Measurements from ENCODE around the gene LKAAEAR1. TPM values are rescaled to one million over a fixed set of nuclear protein-coding genes. Genes with fewer than 3 reads are reported as not detected.

LKAAEAR1 gene
- total and polyA plus RNA-seq, 9 of the 15 experiments (the other 6 are each of a cell fraction or from before 2014, with no cell fraction given): not detected

DNA sequence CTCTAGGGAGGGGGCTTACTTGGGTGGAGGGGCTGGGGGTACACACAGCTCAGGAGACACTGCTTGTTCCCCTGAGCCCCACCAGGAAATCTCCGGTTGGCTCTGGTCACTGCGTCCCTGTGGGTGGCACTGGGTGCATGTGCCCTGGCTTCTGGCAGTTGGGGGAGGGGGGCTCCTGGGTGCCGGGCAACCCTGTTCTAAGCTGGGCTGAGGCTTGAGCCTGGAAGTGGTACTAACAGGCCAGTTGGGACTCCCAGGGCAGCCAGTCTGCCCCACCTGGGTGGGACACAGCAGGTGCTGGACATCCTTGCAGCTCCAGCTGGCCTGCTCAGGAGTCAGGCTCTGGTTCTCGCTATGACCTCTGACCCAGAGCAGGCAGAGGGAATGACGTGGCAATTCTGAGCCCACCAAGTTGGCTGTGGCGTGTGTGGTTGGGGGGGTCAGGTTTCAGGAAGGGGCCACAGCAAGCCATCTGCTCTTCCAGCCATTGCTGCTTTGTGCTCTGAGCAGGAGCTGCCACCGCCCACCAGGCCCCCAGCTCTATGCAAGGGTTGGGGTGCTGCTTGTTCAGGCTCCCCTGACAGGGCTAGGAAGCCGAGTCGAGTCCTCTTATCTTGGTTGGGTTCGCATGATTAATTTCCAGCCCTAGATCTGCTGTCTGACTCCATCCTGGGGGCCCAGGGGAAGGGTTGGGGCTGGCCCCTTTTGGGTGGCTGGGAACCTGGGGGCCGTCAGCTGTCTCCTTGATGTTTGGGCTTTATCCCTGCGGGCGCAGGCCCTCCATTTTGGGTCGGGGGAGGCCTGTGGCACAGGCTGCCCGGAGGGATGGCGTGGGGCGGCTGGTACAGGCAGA is 47.6 kb downstream of the LKAAEAR1 start (continued):
- TF ChIP-seq SMARCA4 (IDR thresholded peaks at IDR 0.05): no peak
- TF ChIP-seq ARID1B (IDR thresholded peaks at IDR 0.05): peak; percentile 34; the same call in 1 of the 2 replicates
- no peak for TF ChIP-seq MIER1 (IDR thresholded peaks at IDR 0.05; ENCODE audit: low read depth)
- TF ChIP-seq RBM22 (IDR thresholded peaks at IDR 0.05; ENCODE audit: low read depth, low read length, poor library complexity, severe bottlenecking): peak; percentile 37
- TF ChIP-seq NFATC3 (IDR thresholded peaks at IDR 0.05): no peak
- TF ChIP-seq MAFG (tag; conservative IDR thresholded peaks at IDR 0.05): peak; percentile 74
- peak; percentile 83 for TF ChIP-seq C11orf30 (IDR thresholded peaks at IDR 0.05; ENCODE audit: low read depth)
- peak; percentile 23; the same call in 1 of the 2 replicates for TF ChIP-seq MAFK (IDR thresholded peaks at IDR 0.05; ENCODE audit: low read length)
- TF ChIP-seq POLR2G (IDR thresholded peaks at IDR 0.05; ENCODE audit: low read depth, low read length): 0 out of 2 replicates have a peak, but pooled peaks have one; percentile 45
- TF ChIP-seq MAFF (IDR thresholded peaks at IDR 0.05; ENCODE audit: low read length): peak; percentile 29; the same call in 1 of the 2 replicates
- no peak for TF ChIP-seq CEBPB (tag; IDR thresholded peaks at IDR 0.05)
- TF ChIP-seq, protein P1, sequence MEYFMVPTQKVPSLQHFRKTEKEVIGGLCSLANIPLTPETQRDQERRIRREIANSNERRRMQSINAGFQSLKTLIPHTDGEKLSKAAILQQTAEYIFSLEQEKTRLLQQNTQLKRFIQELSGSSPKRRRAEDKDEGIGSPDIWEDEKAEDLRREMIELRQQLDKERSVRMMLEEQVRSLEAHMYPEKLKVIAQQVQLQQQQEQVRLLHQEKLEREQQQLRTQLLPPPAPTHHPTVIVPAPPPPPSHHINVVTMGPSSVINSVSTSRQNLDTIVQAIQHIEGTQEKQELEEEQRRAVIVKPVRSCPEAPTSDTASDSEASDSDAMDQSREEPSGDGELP (CRISPR knock-in tag; IDR thresholded peaks at IDR 0.05; ENCODE audit: borderline replicate concordance): peak; percentile 67; the same call in 1 of the 2 replicates
- TF ChIP-seq, protein P2, sequence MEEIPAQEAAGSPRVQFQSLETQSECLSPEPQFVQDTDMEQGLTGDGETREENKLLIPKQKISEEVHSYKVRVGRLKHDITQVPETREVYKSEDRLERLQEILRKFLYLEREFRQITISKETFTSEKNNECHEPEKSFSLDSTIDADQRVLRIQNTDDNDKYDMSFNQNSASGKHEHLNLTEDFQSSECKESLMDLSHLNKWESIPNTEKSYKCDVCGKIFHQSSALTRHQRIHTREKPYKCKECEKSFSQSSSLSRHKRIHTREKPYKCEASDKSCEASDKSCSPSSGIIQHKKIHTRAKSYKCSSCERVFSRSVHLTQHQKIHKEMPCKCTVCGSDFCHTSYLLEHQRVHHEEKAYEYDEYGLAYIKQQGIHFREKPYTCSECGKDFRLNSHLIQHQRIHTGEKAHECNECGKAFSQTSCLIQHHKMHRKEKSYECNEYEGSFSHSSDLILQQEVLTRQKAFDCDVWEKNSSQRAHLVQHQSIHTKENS (CRISPR knock-in tag; IDR thresholded peaks at IDR 0.05): no peak
- TF ChIP-seq PCBP1 (IDR thresholded peaks at IDR 0.05; ENCODE audit: low read depth, low read length, poor library complexity, severe bottlenecking): peak; percentile 4
- TF ChIP-seq, protein P3, sequence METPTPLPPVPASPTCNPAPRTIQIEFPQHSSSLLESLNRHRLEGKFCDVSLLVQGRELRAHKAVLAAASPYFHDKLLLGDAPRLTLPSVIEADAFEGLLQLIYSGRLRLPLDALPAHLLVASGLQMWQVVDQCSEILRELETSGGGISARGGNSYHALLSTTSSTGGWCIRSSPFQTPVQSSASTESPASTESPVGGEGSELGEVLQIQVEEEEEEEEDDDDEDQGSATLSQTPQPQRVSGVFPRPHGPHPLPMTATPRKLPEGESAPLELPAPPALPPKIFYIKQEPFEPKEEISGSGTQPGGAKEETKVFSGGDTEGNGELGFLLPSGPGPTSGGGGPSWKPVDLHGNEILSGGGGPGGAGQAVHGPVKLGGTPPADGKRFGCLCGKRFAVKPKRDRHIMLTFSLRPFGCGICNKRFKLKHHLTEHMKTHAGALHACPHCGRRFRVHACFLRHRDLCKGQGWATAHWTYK (CRISPR knock-in tag; IDR thresholded peaks at IDR 0.05): 0 out of 2 replicates have a peak, but pooled peaks have one; percentile 44
- 0 out of 2 replicates have a peak, but pooled peaks have one; percentile 45 for TF ChIP-seq DPF2 (IDR thresholded peaks at IDR 0.05)
- TF ChIP-seq, protein P4, sequence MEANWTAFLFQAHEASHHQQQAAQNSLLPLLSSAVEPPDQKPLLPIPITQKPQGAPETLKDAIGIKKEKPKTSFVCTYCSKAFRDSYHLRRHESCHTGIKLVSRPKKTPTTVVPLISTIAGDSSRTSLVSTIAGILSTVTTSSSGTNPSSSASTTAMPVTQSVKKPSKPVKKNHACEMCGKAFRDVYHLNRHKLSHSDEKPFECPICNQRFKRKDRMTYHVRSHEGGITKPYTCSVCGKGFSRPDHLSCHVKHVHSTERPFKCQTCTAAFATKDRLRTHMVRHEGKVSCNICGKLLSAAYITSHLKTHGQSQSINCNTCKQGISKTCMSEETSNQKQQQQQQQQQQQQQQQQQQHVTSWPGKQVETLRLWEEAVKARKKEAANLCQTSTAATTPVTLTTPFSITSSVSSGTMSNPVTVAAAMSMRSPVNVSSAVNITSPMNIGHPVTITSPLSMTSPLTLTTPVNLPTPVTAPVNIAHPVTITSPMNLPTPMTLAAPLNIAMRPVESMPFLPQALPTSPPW (CRISPR knock-in tag; IDR thresholded peaks at IDR 0.05): peak; percentile 32
- TF ChIP-seq ZBTB7A (IDR thresholded peaks at IDR 0.05; ENCODE audit: borderline replicate concordance, control insufficient read depth, low read depth, low read length): peak; percentile 67; the same call in 1 of the 2 replicates
- TF ChIP-seq, protein P5, sequence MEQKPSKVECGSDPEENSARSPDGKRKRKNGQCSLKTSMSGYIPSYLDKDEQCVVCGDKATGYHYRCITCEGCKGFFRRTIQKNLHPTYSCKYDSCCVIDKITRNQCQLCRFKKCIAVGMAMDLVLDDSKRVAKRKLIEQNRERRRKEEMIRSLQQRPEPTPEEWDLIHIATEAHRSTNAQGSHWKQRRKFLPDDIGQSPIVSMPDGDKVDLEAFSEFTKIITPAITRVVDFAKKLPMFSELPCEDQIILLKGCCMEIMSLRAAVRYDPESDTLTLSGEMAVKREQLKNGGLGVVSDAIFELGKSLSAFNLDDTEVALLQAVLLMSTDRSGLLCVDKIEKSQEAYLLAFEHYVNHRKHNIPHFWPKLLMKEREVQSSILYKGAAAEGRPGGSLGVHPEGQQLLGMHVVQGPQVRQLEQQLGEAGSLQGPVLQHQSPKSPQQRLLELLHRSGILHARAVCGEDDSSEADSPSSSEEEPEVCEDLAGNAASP (IDR thresholded peaks at IDR 0.05): no peak
- TF ChIP-seq, protein P6, sequence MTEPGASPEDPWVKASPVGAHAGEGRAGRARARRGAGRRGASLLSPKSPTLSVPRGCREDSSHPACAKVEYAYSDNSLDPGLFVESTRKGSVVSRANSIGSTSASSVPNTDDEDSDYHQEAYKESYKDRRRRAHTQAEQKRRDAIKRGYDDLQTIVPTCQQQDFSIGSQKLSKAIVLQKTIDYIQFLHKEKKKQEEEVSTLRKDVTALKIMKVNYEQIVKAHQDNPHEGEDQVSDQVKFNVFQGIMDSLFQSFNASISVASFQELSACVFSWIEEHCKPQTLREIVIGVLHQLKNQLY (CRISPR knock-in tag; conservative IDR thresholded peaks at IDR 0.05): no peak

All from K562 (cell line).